ENCODE results near the gene PCBP4.

Gene PCBP4

GRCh38 chr3:51967384-51968169 lies at the start of gene PCBP4:
TSS of gene PCBP4 (minus strand) at chr3:51967454. CDS start at chr3:51961240, 6,214 bp downstream.
- DNase-seq (peak; percentile 45), ATAC-seq (peak; percentile 41)

GRCh38 chr3:52015438-52016228 lies 48.4 kb upstream of the PCBP4 start:
- DNase-seq (no peak), ATAC-seq (no peak)

DNA sequence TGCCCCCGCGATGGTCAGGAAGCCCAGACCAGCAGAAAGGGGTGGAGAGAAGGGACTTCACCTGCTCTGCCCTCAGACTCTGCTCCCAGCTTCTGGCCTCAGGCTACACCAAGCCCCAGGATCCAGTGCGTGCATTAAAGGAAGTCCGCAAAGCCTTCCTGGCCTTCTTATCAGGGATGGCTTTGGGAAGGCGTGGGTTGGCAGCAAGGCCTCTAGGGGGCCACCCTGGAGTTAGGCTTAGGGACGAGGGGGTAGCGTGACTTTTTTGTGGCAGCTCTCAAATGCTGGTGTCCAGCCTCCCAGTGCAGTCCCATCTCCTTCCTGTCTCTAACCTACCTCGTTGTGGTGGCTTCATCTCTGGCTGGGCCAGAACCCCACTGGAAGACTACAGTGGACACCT lies 47.4 kb upstream of the PCBP4 start:
- ATAC-seq (no peak), DNase-seq (no peak)

DNA sequence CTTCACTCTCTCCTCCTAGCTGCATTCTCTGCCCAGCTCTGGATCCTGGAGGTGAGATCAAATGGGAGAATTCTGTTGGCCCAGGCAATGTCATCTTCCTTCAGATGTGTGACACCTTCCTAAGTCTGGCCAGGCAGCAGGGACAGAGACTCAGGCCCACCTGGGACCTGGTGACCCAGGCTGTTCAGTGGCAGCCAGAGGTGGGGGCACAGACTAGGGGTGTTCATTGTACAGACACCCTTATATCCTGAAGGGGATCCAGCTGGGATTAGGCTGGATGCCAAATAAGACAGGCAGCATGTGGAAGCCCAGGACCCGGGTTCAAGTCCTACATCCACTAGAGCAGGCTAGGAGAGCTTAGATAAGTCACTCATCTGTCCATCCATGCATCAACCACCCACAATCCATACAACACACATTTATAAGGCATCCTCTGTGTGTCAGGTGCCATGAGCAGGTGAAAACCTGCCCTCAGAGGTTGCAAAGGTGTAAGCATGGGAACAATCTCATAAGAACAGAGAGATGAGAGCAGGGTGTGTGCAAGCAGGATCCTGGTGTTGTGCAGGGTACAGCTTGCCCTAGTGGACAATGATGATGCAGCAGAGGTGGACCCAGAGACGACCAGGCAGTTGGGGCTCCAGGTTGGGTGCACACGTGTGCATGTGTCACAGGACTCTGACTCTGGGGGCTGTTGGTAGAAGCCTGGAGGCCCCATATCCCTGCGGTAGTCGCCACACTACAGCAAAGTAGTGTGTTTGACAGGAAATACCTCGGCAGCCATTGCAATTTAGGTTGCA lies 46.7 kb upstream of the PCBP4 start:
- DNase-seq (no peak), ATAC-seq (no peak)

GRCh38 chr3:52012699-52013098 lies 45.4 kb upstream of the PCBP4 start:
- no peak for DNase-seq
- no peak for ATAC-seq

GRCh38 chr3:52010431-52010830 lies 43.2 kb upstream of the PCBP4 start:
- DNase-seq (no peak), ATAC-seq (no peak)

- ATAC-seq = no peak
Measured at GRCh38 chr3:52007291-52007690, 40.0 kb upstream of the PCBP4 start.

DNA sequence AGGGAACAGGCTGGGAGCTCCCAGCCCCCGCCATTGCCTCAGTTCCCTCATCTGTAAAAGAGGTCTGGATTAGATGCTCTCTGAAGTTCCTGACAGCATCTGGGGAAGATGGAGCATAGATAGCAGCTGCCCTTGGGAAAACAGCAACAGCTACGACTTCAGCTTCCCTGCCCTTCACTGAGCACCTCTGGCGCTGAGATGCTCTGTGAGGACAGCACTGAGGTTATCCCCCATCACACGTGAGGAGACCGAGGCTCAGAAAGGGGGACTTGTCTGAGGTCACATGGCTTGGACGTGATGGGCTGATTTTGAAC lies 39.5 kb upstream of the PCBP4 start:
- DNase-seq (no peak), ATAC-seq (no peak)

More at GRCh38 chr3:52007291-52007690, 40.0 kb upstream of the PCBP4 start:
- no peak for DNase-seq

DNA sequence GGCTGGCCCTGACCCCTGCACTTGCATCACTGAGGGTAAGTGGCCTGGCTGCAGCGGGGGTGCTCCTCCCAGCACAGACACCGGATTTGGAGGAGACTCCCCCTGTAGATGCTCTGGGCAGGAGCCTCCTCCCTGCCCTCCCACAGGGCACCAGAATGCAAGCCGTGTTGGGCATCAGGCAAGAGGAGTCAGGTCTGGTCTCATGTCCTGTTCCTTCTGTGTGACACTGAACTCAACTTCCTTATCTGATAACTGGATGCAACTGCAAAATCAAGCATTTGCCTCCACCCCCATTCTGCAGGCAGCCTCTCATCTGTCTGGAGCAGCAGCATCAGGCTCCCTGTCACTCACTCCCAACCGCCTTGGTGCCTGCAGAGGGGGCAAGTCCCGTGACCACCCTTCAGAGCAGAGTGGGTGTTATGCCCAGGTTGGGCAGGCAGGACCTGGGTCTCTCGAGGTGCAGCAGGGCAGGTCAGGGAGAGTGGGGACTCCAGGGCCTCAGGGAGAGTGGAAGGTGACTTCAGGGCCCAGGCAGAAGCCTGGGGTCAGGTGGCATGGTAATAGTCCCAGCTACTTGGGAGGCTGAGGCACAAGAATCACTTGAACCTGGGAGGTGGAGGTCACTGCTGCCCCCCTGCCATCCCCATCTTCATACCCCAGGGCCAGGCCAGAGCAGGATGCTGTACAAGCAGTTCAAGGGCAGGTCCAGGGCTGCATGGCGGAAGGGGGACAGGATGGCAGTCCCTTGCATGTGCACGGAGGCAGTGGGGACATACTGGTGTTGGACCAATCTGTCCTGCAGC lies 39.0 kb upstream of the PCBP4 start:
- ATAC-seq = no peak

GRCh38 chr3:52005571-52005986 lies 38.3 kb upstream of the PCBP4 start:
- DNase-seq (no peak), ATAC-seq (no peak)

More for the DNA sequence above, 39.0 kb upstream of the PCBP4 start:
- no peak for DNase-seq

GRCh38 chr3:52004906-52005395 lies 37.7 kb upstream of the PCBP4 start:
- no peak for DNase-seq
- no peak for ATAC-seq

GRCh38 chr3:52004163-52004787 lies 37.0 kb upstream of the PCBP4 start:
- DNase-seq (no peak), ATAC-seq (no peak)

- DNase-seq = no peak
- no peak for ATAC-seq
Measured at GRCh38 chr3:52002748-52003147, 35.5 kb upstream of the PCBP4 start.

DNA sequence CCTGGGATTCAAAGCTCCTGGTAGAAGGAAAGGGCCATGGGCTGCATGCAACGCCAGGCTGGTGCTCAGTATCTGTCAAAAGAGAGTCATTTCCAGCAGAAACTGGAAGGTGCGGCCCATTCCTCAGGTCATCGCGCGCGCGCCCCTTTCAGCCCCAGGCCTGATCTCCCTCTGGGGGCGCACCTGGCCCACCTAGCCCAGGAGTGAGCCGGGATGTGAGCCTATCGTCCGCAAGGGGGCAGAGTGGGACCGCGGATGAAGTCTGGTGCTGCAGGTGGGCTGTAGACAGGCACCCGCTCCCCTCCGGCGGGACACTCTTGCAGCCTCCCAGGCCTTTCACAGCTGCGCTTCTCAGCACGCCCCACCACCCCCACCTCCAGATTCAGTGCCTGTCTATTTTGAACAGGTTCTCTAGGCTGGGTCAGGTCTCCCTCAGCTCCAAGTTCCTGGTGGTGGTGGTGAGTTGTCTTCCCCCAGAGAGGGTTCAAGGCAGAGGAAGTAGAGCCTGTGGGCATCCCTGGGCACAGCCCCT lies 34.3 kb upstream of the PCBP4 start:
- DNase-seq (peak; percentile 89), ATAC-seq (peak; percentile 94)

GRCh38 chr3:51999846-52000245 lies 32.6 kb upstream of the PCBP4 start:
- DNase-seq (no peak), ATAC-seq (no peak)

DNA sequence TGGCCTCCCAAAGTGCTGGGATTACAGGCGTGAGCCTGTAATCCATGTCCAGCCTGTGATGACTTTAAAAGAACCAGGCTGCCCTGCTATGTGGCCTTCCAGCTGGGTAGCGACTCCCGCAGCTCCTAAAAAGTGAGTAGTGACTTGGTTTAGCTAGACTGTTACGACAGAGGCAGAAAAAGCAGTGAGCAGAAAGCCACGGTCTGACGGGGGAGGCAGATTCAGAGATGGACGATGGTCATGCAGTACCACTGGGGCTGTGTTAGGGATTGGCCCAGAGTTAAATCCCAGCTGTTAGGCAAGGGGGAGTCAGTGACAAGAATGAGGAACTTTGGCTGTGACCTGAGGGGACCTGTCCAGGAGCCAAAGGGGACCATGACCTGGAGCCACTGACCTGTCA lies 31.5 kb upstream of the PCBP4 start:
- DNase-seq (no peak), ATAC-seq (no peak)

DNA sequence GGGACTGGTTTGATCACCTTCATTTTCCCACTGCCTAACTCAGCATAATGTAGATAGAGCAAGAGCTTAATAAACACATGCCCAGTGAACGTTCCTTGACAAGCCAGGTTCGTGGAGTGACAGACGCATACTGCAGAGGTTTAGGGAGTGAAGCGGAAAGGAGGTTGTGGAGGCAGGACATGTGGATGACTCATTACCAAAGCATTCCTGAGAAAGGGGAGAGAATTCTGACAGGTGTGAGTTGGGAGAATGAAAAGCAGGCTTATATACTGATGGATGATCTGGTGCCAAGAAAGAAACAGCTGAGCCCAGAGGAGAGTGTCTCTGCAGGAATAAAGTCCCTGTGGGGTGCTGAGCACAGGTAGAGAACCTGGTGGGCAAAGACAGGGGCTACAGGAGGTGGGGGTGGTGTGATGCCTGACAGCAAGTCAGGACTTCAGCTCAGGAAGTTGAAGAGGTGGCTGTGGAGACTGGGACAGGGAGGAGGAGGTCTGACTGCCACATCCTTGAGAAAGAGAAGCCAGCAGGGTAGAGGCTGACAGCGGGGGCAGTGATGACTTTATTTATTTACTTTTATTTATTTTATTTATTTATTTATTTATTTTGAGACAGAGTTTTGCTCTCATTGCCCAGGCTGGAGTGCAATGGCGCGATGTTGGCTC lies 30.8 kb upstream of the PCBP4 start:
- ATAC-seq = no peak
- DNase-seq = no peak

DNA sequence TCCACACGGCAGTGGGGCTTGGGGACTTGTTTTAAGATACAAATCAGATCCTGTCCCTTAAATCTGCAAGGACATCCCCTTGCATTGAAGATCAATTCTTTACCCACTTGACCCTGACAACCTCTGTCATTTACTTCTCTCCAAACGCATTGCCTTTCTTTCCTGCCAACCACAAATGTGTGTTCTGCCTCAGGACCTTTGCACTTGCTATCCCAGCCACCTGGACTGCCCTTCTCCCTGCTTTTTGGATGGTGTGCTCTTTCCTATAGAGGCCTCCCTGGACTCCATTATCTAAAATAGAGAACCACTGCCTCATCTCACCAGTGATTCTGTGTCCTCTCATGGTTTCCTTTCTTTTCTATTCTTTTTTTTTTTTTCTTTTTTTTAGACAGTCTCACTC lies 29.9 kb upstream of the PCBP4 start:
- ATAC-seq = no peak
- DNase-seq = no peak

GRCh38 chr3:51995346-51996163 lies 28.3 kb upstream of the PCBP4 start, which contains the start of gene RPL29:
TSS of gene RPL29 (minus strand) at chr3:51995895. CDS start at chr3:51995461, 434 bp downstream.
- ATAC-seq (peak; percentile 87), DNase-seq (peak; percentile 91)
